GM19035 (cell line): ENCODE data around the gene SLC39A10.
"Not testable (repeated sequence)": the region's sequence is repeated elsewhere in the genome, so short reads cannot be mapped to it uniquely, and the experiment has no call there.

ENCODE experiments used
- ATAC-seq: cut with Tn5 transposase; IDR thresholded peaks from one replicate; pipeline ENCODE4 v1.9.1; 2021; ENCODE audit not compliant: unreplicated experiment

SLC39A10 gene

DNA sequence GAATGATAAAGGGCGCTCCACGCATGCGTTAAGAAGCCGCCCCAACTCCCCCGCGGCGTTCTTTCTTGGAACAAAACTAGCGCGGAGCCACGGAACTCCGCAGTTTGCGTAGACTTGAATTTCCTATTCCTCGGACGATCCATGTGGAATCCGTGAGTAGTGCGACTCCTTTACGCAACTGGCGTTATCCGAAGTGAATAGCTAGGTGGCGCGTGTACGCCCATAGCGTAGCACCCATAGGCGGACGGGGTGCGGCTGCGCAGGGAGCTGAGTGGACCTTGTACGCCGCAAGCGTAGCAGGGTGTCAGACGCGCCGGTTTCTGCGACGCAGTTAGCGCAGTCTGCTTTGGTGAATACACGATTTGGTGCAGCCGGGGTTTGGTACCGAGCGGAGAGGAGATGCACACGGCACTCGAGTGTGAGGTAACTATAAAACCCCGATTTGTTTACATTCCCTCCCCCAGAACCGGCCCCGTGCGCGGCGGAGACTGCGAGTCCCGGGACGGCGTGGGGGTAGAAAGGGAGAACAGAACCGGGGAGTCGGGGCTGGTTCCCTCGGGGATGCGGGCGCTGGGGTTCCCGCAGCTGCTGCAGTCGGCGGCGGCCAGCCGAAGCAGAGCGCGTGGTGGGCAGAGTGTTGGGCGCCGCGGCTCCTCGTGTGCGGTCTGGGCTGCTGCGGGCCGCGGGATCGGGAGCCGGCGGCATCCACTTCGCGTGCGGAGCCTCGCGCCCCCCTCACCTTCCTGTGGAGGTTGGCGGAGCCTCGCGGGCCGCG, at the start of gene SLC39A10:
Gene SLC39A10, plus strand, starts transcription at position 368 of the 775 bp plus-strand sequence. CDS start 22,817 bp downstream, outside the sequence.
- peak; percentile 72 for ATAC-seq

DNA sequence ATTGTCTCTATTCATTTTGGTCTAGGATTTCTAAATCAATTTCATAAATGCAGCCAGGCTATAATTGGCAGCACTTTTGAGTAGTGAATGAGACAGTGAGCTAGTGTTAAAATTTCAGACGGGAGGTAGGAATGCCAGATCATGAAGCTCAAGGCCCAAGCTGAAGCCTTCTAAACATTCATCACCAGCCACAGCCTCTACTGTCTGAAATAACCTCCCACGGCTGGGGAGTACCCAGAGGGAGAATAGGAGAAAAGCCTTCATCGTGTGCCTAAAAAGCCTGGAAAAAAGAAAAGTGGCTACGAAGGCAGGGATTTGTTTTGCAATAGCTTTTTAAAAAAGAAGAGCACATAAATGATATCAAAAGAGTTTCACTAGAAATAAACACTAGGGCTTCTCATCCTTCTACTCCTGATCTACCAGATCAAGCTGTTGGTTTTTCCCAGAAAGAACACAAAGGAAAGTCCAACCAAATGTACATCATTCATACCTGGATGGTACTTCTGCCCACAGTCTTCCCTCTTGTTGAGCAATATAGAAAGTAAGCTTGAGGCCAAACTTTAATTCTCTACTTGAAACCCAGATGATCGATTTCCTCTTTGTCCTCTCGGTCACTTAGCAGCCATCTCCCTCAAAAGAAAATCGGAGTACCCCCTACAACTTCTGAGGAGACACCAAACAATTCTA, 48.1 kb upstream of the SLC39A10 start:
- no peak for ATAC-seq

GRCh38 chr2:195610717-195611116, 46.3 kb upstream of the SLC39A10 start:
- ATAC-seq: no peak

DNA sequence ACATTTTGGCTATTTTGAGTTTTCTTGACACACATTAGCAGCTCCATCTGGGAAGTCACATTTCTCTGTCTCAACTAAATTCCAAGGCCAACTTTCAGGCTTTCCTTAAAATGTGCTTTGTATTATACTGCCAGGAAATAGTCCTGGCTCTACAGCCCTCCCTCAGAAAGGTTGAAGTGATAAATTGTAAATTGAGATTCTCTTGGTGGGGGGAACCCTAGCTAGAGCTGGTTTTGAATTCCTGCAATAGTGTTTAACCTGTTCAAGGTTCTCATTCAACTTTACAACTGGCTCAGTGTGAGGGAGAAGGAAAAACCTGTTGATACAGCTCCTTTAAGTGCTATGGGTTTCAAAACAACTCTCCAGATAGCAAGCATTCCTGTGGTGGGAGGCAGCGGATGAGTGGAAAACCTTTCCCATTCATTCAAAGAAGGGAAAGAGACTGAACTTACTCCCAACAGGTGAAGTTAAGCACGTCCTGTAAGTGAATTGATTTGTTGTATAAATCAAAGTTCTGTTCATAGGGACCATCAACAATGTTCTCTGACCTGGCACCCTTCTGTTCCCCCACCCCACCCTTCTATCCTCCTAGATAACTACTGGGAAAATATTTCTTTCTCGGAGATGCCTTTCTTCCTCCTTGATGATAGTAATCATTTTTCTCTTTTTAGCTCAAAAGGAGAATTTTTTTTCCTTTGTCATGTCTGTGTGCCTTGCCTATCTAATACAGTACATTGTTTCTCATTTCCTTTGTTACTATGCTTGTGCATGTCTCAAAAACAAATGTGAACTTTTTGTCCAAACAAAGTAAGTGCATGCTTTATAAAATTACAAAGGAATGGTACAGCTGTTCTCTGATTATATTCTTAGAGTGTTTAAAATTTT, 44.2 kb upstream of the SLC39A10 start:
- no peak for ATAC-seq

DNA sequence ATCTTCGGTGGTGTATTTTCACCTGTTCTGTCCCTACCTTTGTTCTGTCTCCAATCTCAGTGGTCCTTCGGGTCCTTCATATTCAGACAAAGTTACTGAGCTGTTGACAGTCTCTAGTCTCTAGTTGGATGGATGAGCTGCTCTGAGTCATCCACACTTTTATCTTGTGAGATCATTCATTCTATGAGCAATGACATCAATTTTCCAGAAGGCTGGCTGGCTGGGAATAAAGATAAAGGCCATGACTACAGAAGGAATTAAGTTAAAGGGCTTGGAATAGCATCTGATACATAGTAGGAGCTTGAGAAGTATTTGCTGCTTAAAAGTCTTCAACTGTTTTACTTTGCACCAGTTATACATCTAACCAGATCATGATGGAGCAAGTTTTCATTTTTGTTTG, 43.1 kb upstream of the SLC39A10 start:
- ATAC-seq: no peak

GRCh38 chr2:195619590-195619989, 37.4 kb upstream of the SLC39A10 start:
- ATAC-seq: no peak

GRCh38 chr2:195620501-195620900, 36.5 kb upstream of the SLC39A10 start:
- ATAC-seq: no peak

DNA sequence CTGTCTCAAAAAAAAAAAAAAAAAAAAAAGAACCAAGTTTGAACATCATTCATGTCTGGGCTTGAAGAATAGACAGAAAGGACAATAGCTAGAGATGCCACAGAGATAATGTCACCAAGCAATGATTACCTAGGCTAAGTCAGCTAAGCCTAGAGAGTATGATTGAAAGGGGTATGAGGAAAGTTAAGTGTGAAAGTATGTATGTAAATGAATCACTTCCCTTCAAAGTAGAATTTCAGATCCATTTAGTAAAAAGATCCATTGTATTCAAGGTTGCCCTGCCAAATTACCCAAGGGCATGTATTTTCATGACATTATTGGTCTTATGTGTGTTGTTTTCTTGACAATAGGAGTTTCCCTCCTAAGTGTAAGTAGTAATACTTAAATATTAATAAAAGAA, 34.1 kb upstream of the SLC39A10 start:
- ATAC-seq: no peak

GRCh38 chr2:195626507-195626906, 30.5 kb upstream of the SLC39A10 start:
- ATAC-seq: no peak

DNA sequence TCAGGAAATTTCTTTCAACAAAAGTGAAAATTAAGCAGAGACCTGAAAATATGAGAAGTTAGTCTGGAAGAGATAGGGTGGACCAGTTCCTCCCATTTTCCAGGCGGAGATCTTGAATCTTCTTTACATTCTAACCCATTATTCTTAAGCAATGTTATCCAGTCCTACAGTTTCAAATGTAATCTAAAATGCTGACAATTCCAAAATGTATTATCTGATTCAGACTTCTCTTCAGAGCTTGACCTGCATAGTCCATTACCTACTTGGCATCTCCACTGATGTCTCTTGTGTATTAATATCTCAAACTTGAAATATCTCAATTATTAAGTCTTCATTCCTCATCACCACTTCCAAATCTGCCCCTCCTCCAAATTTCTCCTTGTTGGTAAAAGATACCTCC, 28.4 kb upstream of the SLC39A10 start:
- no peak for ATAC-seq

GRCh38 chr2:195632856-195633572, 24.0 kb upstream of the SLC39A10 start:
- no peak for ATAC-seq

GRCh38 chr2:195633573-195633870, 23.5 kb upstream of the SLC39A10 start:
- no peak for ATAC-seq

DNA sequence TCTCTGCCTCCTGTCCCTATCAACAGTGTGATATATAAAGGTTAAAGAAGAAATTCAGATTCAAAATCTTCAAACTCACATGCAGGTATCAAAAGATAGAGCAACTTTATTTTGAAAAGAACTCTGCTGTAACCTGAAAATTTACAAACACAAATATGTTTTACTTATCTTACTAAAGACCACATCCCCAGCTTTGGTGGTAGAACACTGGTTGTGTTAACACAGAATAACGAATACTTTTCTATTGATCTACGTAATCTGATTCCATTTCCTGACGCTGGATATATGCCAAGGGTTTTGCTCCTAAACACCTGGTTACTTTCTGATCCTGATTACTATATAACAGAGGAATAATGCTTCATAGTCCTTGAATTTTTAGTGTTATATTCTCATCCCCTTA, 23.1 kb upstream of the SLC39A10 start:
- no peak for ATAC-seq

DNA sequence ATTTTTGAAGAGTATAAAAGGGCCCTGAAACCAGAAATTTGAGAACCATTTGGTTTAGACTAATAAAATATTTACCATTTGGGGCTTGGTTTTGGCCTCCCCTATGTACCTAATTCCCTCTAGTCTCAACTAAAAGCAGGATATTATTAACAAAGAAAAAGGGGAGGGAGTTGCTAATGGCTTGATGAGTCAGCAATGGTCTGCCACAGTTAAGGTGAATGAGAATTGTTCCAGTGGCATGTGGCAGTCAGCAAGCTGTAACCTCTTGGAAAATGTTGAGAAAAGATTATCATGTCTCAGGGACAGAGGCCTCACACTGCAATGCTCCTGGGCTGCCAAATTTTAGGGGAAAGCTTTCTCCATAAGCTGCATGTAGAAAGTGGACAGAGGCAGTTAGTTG, 20.1 kb upstream of the SLC39A10 start:
- no peak for ATAC-seq

DNA sequence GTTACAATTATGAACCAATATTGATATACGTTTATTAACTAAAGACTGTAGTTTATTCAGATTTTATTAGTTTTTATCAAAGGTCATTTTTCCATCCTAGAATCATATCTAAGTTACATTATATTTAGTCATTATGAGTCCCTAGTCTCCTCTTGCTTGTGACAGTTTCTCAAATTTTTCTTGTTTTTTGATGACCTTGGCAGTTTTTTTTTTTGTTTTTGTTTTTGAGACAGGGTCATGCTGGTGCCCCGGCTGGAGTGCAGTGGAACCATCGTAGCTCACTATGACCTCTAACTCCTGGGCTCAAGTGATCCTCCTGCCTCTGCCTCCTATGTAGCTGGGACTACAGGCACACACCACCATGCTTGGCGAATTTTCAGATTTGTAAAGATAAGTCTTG, 18.3 kb upstream of the SLC39A10 start:
- ATAC-seq: no peak

DNA sequence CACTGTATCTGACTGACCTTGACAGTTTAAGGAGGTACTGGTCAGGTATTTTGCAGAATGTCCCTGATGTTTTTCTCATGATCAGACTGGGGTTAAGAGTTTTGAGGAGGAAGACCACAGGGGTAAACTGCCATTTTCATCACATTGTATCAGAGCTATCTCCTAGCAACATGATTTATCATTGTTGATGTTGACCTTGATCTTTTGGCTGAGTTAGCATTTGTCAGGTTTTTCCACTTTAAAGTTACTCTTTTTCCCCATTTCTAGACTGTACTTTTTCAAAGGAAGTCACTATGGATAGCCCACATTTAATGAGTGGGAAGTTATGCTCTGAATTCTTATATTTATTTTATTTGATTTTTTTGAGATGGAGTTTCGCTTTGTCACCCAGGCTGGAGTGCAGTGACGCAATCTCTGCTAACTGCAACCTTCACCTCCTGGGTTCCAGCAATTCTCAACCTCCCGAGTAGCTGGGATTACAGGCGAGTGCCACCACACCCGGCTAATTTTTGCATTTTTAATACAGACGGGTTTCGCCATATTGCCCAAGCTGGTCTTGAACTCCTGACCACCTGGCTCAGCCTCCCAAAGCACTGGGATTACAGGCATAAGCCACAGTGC, 17.7 kb upstream of the SLC39A10 start:
- no peak for ATAC-seq

- no peak for ATAC-seq
These were observed 17.1 kb upstream of the SLC39A10 start for GRCh38 chr2:195639959-195640358.

GRCh38 chr2:195642027-195642678, 14.9 kb upstream of the SLC39A10 start:
- no peak for ATAC-seq

- no peak for ATAC-seq
These were observed 14.4 kb upstream of the SLC39A10 start for GRCh38 chr2:195642679-195643068.

DNA sequence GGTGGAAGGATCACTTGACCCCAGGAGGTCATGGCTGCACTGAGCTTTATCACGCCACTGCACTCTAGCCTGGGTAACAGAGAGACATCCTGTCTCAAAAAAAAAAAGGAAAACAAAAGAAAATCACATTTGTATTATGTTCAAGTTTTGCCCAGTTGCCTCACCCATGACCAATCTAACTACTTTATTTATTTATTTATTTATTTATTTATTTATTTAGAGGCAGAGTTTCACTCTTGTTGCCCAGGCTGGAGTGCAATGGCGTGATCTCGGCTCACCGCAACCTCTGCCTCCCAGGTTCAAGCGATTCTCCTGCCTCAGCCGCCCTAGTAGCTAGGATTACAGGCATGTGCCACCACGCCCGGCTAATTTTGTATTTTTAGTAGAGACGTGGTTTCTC, 12.3 kb upstream of the SLC39A10 start:
- not testable (repeated sequence) for ATAC-seq
